HG03095 (cell line): ENCODE results near the gene TPR.

ENCODE experiments used
- ATAC-seq: cut with Tn5 transposase; IDR thresholded peaks from one replicate; pipeline ENCODE4 v1.9.1; 2021; ENCODE audit warnings: moderate library complexity; ENCODE audit not compliant: unreplicated experiment

TPR gene

GRCh38 chr1:186330758-186331157 lies 44.3 kb downstream of the TPR start:
- no peak for ATAC-seq

DNA sequence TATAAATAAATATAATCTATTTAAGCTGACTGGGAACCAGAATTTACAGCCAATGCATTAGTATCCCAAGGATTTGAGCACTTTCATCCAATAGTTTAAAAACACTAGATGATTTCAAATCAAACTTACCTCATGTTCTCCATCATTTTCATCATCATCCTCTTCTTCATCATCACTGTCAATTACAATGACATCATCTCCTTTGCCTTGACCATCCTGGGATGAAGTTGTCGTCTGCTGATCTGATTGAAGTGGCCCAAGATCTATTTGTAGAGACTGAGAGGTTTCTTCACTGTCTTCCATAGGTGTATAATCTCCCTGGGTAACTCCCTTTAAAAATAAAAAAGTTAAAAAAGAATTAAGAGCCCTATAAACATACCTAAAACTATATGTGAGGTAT lies 47.7 kb downstream of the TPR start:
- no peak for ATAC-seq

DNA sequence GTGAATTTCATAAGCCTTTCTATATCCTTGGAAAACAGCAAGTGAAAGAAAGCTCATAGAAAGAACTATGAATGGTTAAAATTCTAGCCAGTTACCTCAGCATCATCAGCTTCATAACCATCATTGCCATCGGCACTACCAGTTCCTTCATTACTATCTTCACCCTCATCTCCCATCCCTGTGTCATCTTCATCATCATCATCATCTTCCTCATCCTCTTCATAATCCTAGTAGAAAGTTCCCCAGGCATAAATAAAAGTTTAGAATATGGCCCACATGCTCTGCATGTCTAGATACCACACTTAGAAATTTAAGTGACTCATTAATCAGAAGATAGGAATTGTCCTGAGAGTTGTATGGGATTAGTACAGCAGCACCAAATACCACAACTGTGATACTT lies 49.0 kb downstream of the TPR start:
- ATAC-seq, result no peak

DNA sequence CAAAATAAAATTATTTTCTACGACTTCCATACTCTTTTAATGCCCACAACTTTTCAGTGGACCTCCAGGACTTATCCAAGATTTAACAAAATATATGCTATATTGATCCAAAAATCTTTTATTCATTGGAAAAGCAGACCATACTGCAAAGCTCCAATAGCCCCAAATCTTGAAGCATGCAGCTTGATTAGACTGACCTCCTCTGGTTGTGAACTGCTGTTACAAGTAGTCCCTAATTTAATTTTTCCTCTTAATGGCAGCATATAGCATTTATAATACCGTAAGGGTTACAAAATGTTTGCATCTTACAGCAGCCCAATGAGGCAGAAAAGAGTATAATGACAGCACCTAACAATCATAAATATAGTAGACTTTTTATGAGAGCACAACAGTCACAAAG lies 49.8 kb downstream of the TPR start:
- ATAC-seq, result no peak

DNA sequence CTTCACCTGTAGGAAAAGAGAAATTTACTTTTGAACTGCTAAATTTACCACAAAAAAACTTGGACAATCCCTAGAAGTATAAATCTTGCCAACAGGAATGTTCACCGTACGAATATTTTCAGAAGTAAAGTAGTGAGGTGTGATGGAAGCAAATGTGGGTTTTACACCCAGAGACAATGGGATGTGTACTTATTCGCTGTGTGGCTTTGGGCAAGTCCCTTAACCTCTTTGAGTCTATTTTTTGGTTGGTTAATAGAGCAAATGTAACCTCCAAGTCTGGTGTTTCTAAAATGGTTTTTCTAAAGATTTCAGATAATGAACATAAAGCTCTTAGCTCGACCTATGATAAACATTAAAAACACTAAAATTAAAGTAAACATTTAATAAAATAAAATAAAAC lies 51.2 kb downstream of the TPR start:
- no peak for ATAC-seq

GRCh38 chr1:186315570-186315969 lies 59.5 kb downstream of the TPR start:
- ATAC-seq, result no peak

DNA sequence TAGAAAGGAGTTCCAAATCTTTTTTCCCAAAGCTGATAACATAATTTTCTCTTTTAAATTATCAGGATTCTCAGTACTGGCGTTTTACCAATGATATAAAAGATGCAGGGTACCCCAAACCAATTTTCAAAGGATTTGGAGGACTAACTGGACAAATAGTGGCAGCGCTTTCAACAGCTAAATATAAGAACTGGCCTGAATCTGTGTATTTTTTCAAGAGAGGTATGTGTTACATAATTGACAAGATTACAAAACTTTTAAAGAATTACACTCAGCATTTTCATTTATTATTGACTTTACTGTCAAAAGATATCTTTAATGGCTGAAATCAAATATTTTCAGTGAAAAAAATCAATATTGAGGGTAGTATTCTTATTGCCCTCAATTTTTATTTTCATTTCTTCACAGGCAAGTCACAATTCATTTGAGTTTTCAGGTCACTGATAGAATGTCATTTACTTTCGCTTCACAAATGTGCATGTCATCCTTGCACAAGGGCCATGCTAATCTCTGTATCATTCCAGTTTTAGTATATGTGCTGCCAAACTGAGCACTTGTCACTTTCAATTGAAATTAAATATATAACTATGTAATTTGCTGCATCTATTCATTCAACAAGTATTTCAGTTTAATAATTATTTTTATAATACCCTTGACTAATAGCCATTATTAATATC lies 63.5 kb downstream of the TPR start:
- no peak for ATAC-seq

DNA sequence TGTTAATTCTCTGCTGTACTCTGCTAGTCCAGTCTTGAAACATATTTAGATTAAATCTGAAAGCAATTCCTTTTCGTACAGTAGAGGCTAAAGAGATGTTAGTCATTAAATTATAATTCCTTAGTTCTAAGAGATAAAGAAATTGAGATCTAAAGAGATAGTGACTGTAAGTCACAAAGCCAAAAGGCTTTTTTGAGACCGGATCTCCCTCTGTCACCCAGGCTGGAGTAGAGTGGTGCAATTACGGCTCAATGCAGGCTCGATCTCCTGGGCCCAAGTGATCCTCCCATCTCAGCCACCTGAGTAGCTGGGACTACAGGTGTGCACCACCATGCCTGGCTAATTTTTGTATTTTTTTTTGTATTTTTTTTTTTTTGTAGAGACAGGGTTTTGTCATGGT lies 64.7 kb downstream of the TPR start:
- ATAC-seq, result no peak

GRCh38 chr1:186308264-186309060 lies 66.6 kb downstream of the TPR start:
- ATAC-seq, result no peak

DNA sequence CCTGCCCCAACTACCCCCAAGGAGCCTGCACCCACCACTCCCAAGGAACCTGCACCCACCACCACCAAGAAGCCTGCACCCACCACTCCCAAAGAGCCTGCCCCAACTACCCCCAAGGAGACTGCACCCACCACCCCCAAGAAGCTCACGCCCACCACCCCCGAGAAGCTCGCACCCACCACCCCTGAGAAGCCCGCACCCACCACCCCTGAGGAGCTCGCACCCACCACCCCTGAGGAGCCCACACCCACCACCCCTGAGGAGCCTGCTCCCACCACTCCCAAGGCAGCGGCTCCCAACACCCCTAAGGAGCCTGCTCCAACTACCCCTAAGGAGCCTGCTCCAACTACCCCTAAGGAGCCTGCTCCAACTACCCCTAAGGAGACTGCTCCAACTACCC lies 67.6 kb downstream of the TPR start:
- no peak for ATAC-seq

- ATAC-seq, result no peak
Observed at GRCh38 chr1:186306533-186306932, 68.5 kb downstream of the TPR start.

GRCh38 chr1:186304982-186305949 lies 69.8 kb downstream of the TPR start:
- peak; percentile 62 for ATAC-seq

DNA sequence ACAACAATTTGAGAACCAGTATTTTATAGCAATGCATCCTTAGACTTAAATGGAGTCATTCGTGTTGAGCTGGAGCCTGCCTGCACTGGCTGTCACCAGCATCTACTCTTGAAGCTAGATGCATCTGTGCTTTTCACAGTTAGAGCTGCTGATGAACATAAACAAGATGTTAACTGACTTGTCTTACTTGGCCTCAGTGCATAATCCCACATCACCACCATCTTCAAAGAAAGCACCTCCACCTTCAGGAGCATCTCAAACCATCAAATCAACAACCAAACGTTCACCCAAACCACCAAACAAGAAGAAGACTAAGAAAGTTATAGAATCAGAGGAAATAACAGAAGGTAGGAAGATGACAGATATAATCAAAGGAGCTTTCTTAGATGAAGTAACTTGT lies 71.1 kb downstream of the TPR start:
- no peak for ATAC-seq

- no peak for ATAC-seq
Observed at GRCh38 chr1:186302381-186302920, 72.6 kb downstream of the TPR start.

- no peak for ATAC-seq
Observed at GRCh38 chr1:186301448-186301847, 73.6 kb downstream of the TPR start.

DNA sequence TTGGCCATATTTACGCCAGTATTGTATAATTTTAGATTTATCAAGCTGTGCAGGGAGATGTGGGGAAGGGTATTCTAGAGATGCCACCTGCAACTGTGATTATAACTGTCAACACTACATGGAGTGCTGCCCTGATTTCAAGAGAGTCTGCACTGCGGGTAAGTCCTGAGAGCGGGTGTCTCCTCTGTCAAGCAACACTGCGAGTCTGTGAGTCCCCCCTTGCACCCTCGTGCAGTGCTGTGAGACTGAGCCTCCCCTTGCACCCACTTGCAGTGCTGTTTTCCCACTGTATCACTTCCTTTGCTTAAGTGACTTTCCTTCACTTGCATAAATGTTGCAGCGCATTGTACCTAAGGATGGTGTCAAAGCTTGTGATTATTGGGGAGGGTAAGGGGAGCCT lies 75.0 kb downstream of the TPR start:
- no peak for ATAC-seq

DNA sequence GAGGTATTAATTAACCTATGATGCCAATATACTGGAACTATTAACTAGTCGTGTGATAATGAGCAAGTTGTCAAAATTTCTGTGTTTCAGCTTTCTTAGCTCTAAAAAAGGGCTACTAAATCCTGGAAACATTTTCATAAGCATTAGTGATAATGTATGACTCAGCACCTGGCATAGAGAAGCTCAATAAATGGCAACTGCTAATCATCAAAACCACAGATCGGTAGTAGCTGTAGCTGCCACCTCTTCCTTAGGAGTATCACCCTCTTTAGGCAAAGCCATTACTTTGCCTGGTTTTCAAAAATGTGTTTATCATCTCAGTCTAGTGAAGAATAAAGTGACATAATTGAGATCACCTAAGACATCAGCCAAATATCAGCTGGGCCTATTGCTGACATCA lies 75.5 kb downstream of the TPR start:
- ATAC-seq, result no peak

GRCh38 chr1:186298851-186299250 lies 76.2 kb downstream of the TPR start:
- ATAC-seq, result no peak

DNA sequence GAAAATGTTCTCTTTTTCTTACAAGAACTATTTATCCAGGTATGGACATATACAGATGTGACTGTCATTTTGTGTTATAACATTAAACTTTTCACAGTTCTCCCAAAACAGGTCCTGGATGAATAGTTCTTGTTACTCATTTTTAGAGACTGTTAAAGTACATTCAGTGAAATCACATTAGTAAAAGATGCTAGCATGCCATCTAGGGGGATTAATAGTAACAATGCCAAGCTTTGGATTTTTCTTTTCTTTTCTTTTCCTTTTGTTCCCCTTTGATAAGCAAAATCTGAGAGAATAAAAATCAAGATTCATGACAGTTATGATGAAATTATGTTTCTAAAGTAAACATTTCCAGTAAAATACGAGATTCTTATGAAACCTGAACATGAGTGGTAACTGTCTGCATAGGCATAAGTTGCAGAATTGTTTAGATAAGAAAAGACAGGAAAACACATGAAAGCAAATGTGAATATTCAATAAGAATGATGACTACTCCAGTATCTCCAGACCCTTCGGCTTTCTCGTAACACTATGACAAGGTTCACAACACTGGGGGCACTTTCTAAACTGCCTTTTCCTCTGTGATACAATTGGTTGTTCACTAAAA lies 77.5 kb downstream of the TPR start:
- ATAC-seq, result no peak

GRCh38 chr1:186295980-186296379 lies 79.1 kb downstream of the TPR start, which contains the start of gene PRG4:
PRG4 (plus strand) TSS chr1:186296279.
- ATAC-seq, result no peak

GRCh38 chr1:186292875-186293274 lies 82.2 kb downstream of the TPR start:
- ATAC-seq, result no peak
